MCF 10A (cell line): ENCODE results near the gene BAG2. TPM values are rescaled to one million over a fixed set of nuclear protein-coding genes. Genes with fewer than 3 reads are reported as not detected.

Source experiments
- BruUV-seq: library from RNA; stranded (reverse); fragments of 400-500 nt; replicated peaks from 2 replicates; lab custom pipeline; 2021; lab: Mats Ljungman, UMichigan
- CTCF ChIA-PET: fragments of 300-600 bp; sonication (Branson Sonifier 250); formaldehyde crosslinking; extraction: SDS; loops from one replicate; lab custom pipeline; 2021; ENCODE audit warnings: antibody characterized with exemption, inconsistent platforms; lab: Yijun Ruan, JAX
- POLR2A ChIA-PET: fragments of 300-600, 350-650 bp; sonication (Branson Sonifier 250); formaldehyde crosslinking; extraction: SDS; loops from one replicate; lab custom pipeline; 2020; ENCODE audit warnings: antibody characterized with exemption, inconsistent platforms; lab: Yijun Ruan, JAX
- DNase-seq: peaks from one replicate; pipeline ENCODE4 v3.0.0-alpha.2; 2018; ENCODE audit not compliant: unreplicated experiment
- H3K27ac Mint-ChIP-seq: one replicate; pipeline ENCODE4 v1.8.0; 2022; ENCODE audit warnings: mild to moderate bottlenecking, low read depth, mixed read lengths; ENCODE audit not compliant: unreplicated experiment
- H3K27me3 Mint-ChIP-seq: one replicate; pipeline ENCODE4 v1.8.0; 2022; ENCODE audit warnings: mixed read lengths; ENCODE audit not compliant: insufficient read depth, unreplicated experiment
- H3K36me3 Mint-ChIP-seq: one replicate; pipeline ENCODE4 v1.8.0; 2022; ENCODE audit warnings: mild to moderate bottlenecking, moderate library complexity, mixed read lengths; ENCODE audit not compliant: insufficient read depth, unreplicated experiment
- H3K4me1 Mint-ChIP-seq: one replicate; pipeline ENCODE4 v1.8.0; 2022; ENCODE audit warnings: mixed read lengths; ENCODE audit not compliant: insufficient read depth, unreplicated experiment
- H3K4me3 Mint-ChIP-seq: one replicate; pipeline ENCODE4 v1.8.0; 2022; ENCODE audit warnings: mild to moderate bottlenecking, moderate library complexity, mixed read lengths; ENCODE audit not compliant: unreplicated experiment
- H3K9me3 Mint-ChIP-seq: one replicate; pipeline ENCODE4 v1.8.0; 2022; ENCODE audit warnings: mixed read lengths; ENCODE audit not compliant: unreplicated experiment
- CTCF ChIP-seq: fragments of 200-600 bp; IDR thresholded peaks from one replicate; pipeline ENCODE4 v1.8.0; 2022; ENCODE audit warnings: antibody characterized with exemption, mild to moderate bottlenecking; ENCODE audit not compliant: unreplicated experiment
- intact Hi-C: fragments of 100-400 bp; cut with micrococcal nuclease; formaldehyde crosslinking; loops from 2 replicates; pipeline ENCODE4 v1.14.1; 2022
- total RNA-seq: library from RNA; stranded (reverse); gene quantifications from 2 replicates; pipeline ENCODE4 v1.2.3, GENCODE V29; 2022

BAG2 gene
- total RNA-seq, 1 experiment from 2014 or later: 4.2 TPM

- Mint-ChIP-seq H3K27me3 (no peaks in the 10 kb centered on the region), H3K27ac (no peak overlapping the region), H3K36me3 (peaks cover 68% of the 10 kb centered on the region), H3K4me3 (no peak overlapping the region), H3K4me1 (no peaks in the 10 kb centered on the region), H3K9me3 (no peaks in the 10 kb centered on the region)
- CTCF ChIA-PET: interaction anchor here (0.7 kb wide), 1 partner anchor 187 kb away, joined by 3 read pairs; no protein-coding TSS in a partner anchor
- no peak for TF ChIP-seq CTCF
- POLR2A ChIA-PET: no interaction called here
- BruUV-seq: no TSS peak
- intact Hi-C loops: no loop called here
- no peak for DNase-seq
Observed at GRCh38 chr6:57138026-57138425, 34.1 kb upstream of the BAG2 start.

- POLR2A ChIA-PET: no interaction called here
- DNase-seq: no peak
- no peaks in the 10 kb centered on the region for H3K9me3 Mint-ChIP-seq
- intact Hi-C loops: no loop called here
- CTCF ChIA-PET: interaction anchor here (1.4 kb wide), 1 partner anchor 174 kb away, joined by 3 read pairs; no protein-coding TSS in a partner anchor
- H3K27ac Mint-ChIP-seq: no peak overlapping the region
- no peaks in the 10 kb centered on the region for H3K4me1 Mint-ChIP-seq
- BruUV-seq: no TSS peak
- no peaks in the 10 kb centered on the region for H3K27me3 Mint-ChIP-seq
- no peak overlapping the region for H3K4me3 Mint-ChIP-seq
- H3K36me3 Mint-ChIP-seq: peaks cover 73% of the 10 kb centered on the region
- no peak for TF ChIP-seq CTCF
Observed at GRCh38 chr6:57141451-57142177, 30.5 kb upstream of the BAG2 start.

GRCh38 chr6:57142178-57142525 is 30.0 kb upstream of the BAG2 start:
- BruUV-seq: no TSS peak
- no peak for DNase-seq
- Mint-ChIP-seq H3K27me3 (no peaks in the 10 kb centered on the region), H3K36me3 (peaks cover 73% of the 10 kb centered on the region), H3K9me3 (no peaks in the 10 kb centered on the region), H3K4me1 (no peaks in the 10 kb centered on the region), H3K4me3 (no peak overlapping the region), H3K27ac (no peak overlapping the region)
- intact Hi-C loops: no loop called here
- ChIA-PET POLR2A (no interaction called here), CTCF (interaction anchor here (1.4 kb wide), 1 partner anchor 174 kb away, joined by 3 read pairs; no protein-coding TSS in a partner anchor)
- TF ChIP-seq CTCF: no peak

GRCh38 chr6:57143690-57144089 is 28.4 kb upstream of the BAG2 start:
- intact Hi-C loops: no loop called here
- CTCF ChIA-PET: interaction anchor here (0.5 to 0.7 kb wide), 3 partner anchors 10 to 188 kb away, joined by 3 read pairs; no protein-coding TSS in a partner anchor

More at GRCh38 chr6:57143690-57144089, 28.4 kb upstream of the BAG2 start:
- H3K36me3 Mint-ChIP-seq: peaks cover 77% of the 10 kb centered on the region
- no peaks in the 10 kb centered on the region for H3K27me3 Mint-ChIP-seq
- no TSS peak for BruUV-seq
- POLR2A ChIA-PET: interaction anchor here (1.2 kb wide), 1 partner anchor 10 kb away, joined by 6 read pairs; no protein-coding TSS in a partner anchor
- DNase-seq: no peak
- H3K27ac Mint-ChIP-seq: no peak overlapping the region
- TF ChIP-seq CTCF: no peak
- H3K4me3 Mint-ChIP-seq: no peak overlapping the region
- no peaks in the 10 kb centered on the region for H3K9me3 Mint-ChIP-seq
- H3K4me1 Mint-ChIP-seq: no peaks in the 10 kb centered on the region
